NB4 (cell line): Measurements from ENCODE around the gene ZNF784.

Experiments
- DNase-seq: peaks from one replicate; pipeline ENCODE4 v3.0.0; 2010; ENCODE audit warnings: low read depth
- H3K4me3 ChIP-seq: one replicate; pipeline ENCODE4 v1.5.1; 2011; ENCODE audit warnings: mild to moderate bottlenecking, low read depth, low read length, moderate library complexity
- CTCF ChIP-seq: IDR thresholded peaks from one replicate; pipeline ENCODE4 v1.5.1; 2012; ENCODE audit warnings: low read depth, low read length
- MAX ChIP-seq: IDR thresholded peaks from 2 replicates; pipeline ENCODE4 v1.6.1; 2011; ENCODE audit warnings: low read depth, low read length
- MYC ChIP-seq: IDR thresholded peaks from 2 replicates; pipeline ENCODE4 v1.6.1; 2011; ENCODE audit warnings: low read depth, low read length
- POLR2A ChIP-seq: IDR thresholded peaks from 2 replicates; pipeline ENCODE4 v1.6.1; 2011; ENCODE audit warnings: mild to moderate bottlenecking; ENCODE audit not compliant: insufficient read length; ENCODE audit errors: extremely low read depth

The ZNF784 gene

GRCh38 chr19:55636723-55637122 lies 12.4 kb upstream of the ZNF784 start:
- no peak for TF ChIP-seq POLR2A
- no peak for TF ChIP-seq CTCF
- TF ChIP-seq MAX, result no peak
- TF ChIP-seq MYC, result no peak
- DNase-seq, result no peak
- H3K4me3 ChIP-seq, result no peak overlapping the region

DNA sequence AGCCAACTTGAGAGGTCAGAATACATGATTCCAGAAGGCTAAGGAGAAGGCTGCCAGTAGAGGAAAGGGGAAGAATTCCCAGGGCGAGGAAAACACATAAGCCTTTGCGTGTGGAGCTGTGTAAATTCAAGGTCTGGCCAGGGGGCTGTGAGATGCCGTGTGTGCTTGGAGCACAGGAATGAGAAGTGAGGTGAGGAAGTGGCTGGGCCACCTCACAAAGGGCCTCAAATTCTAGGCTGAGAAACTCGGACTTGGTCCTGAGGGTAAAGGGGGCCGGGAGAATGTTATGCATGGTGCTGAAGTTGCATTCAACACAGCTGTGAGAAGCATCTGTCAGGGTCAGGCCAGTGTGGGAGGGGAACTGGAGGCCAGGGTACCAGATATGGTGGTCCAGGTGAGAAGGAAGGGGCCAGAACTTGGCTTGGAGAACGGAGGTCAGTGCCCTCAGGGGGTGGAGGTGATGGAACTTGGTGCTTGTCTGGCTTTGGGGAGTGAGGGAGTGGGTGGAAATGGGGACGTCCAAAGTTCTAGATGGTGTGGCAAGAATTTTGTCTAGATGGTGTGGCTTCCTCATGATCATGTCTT lies 11.6 kb upstream of the ZNF784 start:
- TF ChIP-seq POLR2A, result no peak
- no peak for TF ChIP-seq MAX
- TF ChIP-seq CTCF, result no peak
- no peak for TF ChIP-seq MYC
- H3K4me3 ChIP-seq, result peak overlapping the region; percentile 94

GRCh38 chr19:55635334-55635717 lies 11.0 kb upstream of the ZNF784 start:
- no peak for DNase-seq
- peak overlapping the region; percentile 94 for H3K4me3 ChIP-seq
- no peak for TF ChIP-seq CTCF
- no peak for TF ChIP-seq POLR2A
- no peak for TF ChIP-seq MAX
- no peak for TF ChIP-seq MYC

More for the DNA sequence above, 11.6 kb upstream of the ZNF784 start:
- DNase-seq, result no peak

GRCh38 chr19:55633861-55634260 lies 9.5 kb upstream of the ZNF784 start:
- no peak overlapping the region for H3K4me3 ChIP-seq
- DNase-seq, result no peak
- no peak for TF ChIP-seq MYC
- no peak for TF ChIP-seq CTCF
- TF ChIP-seq MAX, result no peak
- no peak for TF ChIP-seq POLR2A

- H3K4me3 ChIP-seq, result no peak overlapping the region
- TF ChIP-seq MAX (no peak), CTCF (peak; percentile 59)
- peak; percentile 91 for DNase-seq
Observed at GRCh38 chr19:55632463-55632834, 8.1 kb upstream of the ZNF784 start.

DNA sequence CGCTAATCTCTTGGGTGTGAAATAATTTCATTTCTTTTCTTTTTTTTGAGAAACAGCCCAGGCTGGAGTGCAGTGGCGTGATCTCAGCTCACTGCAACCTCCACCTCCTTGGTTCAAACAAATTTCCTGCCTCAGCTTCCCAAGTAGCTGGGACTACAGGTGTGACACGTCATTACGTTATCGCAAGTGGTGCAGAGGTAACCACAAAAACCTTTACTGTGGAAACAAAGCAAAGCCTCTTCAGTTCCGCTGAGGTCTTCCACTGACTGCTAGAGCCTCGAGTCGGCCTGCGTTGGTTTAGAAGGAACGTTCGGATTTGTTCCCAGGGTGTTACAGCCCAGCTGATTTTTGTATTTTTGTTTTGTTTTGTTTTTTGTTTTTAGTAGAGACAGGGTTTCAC lies 2.0 kb upstream of the ZNF784 start:
- TF ChIP-seq MYC (no peak), POLR2A (no peak), CTCF (no peak), MAX (no peak)
- no peak overlapping the region for H3K4me3 ChIP-seq
- no peak for DNase-seq
